Measurements from ENCODE around the gene RARRES2.

GRCh38 chr7:150313870-150314269, 27.6 kb downstream of the RARRES2 start:
- no peak for TF ChIP-seq CTCF (IDR thresholded peaks at IDR 0.05)
- TF ChIP-seq POLR2A (IDR thresholded peaks at IDR 0.05; ENCODE audit: low read depth) = no peak
- TF ChIP-seq EP300 (IDR thresholded peaks at IDR 0.05) = no peak
- TF ChIP-seq POLR2AphosphoS5 (IDR thresholded peaks at IDR 0.05) = no peak

Measured in esophagus muscularis mucosa (tissue), 4 donors.